Thoracic aorta (tissue), 2 donors: ENCODE data around the gene SNTG2. TPM values are rescaled to one million over a fixed set of nuclear protein-coding genes. Genes with fewer than 3 reads are reported as not detected.

Source experiments
- ATAC-seq: fragments of 150-250 bp; one replicate; pipeline ENCODE4 v1.8.0; 2017; ENCODE audit warnings: low read depth; ENCODE audit not compliant: insufficient number of reproducible peaks, low FRiP score
- DNase-seq: peaks from one replicate; pipeline ENCODE4 v3.0.0-alpha.2; 2020; ENCODE audit warnings: low spot score
- H3K27ac ChIP-seq, 2 donors: fragments of 200-600 bp; sonication (generic); 1 replicate in 1 of 2; 2 replicates in 1 of 2; pipeline ENCODE4 v1.5.1; 2016; ENCODE audit warnings: mild to moderate bottlenecking in 2 of 2, moderate library complexity in 2 of 2
- H3K27me3 ChIP-seq: fragments of 200-600 bp; sonication (generic); replicated peaks from 2 replicates; pipeline ENCODE4 v1.6.0; 2016; ENCODE audit warnings: mild to moderate bottlenecking; ENCODE audit not compliant: insufficient read depth
- H3K36me3 ChIP-seq: fragments of 200-600 bp; sonication (generic); one replicate; pipeline ENCODE4 v1.5.1; 2016
- H3K4me1 ChIP-seq, 2 donors: fragments of 200-600 bp; sonication (generic); 1 replicate in 1 of 2; 2 replicates in 1 of 2; pipeline versions ENCODE4 v1.5.1 to v1.6.0; 2016; ENCODE audit warnings: low read depth in 2 of 2, mild to moderate bottlenecking in 1 of 2; ENCODE audit not compliant: control insufficient read depth in 1 of 2
- H3K4me3 ChIP-seq: fragments of 200-600 bp; sonication (generic); 2 replicates; pipeline ENCODE4 v1.5.1; 2016; ENCODE audit warnings: mild to moderate bottlenecking
- H3K9me3 ChIP-seq: fragments of 200-600 bp; sonication (generic); 2 replicates; pipeline ENCODE4 v1.5.1; 2016
- total RNA-seq, 2 donors: library from RNA; depleted of rRNA; stranded (reverse); fragments of >200 nt; gene quantifications; one replicate each; pipeline versions ENCODE4 v1.1.0 to v1.2.3, GENCODE V29; 2016
- TF ChIP-seq, protein P1 (sequence below): fragments of 200-600 bp; sonication (generic); IDR thresholded peaks from one replicate; pipeline ENCODE4 v1.5.1; 2019; ENCODE audit warnings: antibody characterized with exemption

The SNTG2 gene
- total RNA-seq, 2 donors from 2014 or later: 8.9 to 18.6 TPM

DNA sequence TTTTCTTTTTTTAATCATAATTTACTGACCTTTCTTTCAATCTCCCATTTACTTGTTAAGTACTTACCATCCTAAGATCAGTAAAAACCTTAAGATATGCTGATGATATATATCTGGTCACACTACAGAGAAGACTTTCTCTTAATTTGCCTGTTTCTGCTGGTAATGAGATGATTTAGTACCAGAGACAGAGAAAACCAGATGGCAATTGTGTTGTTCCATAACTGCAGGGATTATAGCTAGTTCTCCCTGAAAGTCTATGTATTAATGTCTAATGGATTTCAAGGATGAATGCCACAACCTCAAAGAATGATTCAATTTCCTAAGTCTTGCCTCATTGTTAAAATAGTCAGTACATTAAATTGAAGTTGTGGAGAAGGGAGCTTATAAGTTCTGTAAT, 40.3 kb downstream of the SNTG2 start:
- DNase-seq (no peak), ATAC-seq (no peak)
- TF ChIP-seq, protein P1, sequence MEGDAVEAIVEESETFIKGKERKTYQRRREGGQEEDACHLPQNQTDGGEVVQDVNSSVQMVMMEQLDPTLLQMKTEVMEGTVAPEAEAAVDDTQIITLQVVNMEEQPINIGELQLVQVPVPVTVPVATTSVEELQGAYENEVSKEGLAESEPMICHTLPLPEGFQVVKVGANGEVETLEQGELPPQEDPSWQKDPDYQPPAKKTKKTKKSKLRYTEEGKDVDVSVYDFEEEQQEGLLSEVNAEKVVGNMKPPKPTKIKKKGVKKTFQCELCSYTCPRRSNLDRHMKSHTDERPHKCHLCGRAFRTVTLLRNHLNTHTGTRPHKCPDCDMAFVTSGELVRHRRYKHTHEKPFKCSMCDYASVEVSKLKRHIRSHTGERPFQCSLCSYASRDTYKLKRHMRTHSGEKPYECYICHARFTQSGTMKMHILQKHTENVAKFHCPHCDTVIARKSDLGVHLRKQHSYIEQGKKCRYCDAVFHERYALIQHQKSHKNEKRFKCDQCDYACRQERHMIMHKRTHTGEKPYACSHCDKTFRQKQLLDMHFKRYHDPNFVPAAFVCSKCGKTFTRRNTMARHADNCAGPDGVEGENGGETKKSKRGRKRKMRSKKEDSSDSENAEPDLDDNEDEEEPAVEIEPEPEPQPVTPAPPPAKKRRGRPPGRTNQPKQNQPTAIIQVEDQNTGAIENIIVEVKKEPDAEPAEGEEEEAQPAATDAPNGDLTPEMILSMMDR: no peak
- Histone ChIP-seq H3K4me3 (no peak overlapping the region), H3K27me3 (no peaks in the 10 kb centered on the region), H3K4me1 (no peaks in the 10 kb centered on the region), H3K9me3 (no peaks in the 10 kb centered on the region), H3K27ac (no peak overlapping the region), H3K36me3 (no peaks in the 10 kb centered on the region)

DNA sequence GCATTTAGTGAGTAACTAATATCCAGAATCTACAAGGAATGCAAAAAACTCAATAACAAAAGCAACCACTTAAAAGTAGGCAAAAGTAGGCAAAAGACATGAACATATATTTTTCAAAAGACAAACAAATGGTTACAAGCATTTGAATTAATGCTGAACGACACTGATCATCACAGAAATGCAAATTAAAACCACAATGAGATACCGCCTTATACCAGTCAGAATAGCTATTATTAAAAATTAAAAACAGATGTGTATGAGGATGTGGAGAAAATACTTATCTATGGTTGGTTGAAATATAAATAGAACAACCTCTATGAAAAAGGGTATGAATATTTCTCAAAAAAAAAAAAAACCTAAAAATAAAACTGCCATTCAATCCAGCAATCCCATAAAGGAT, 51.7 kb downstream of the SNTG2 start:
- no peak overlapping the region for H3K27ac ChIP-seq
- TF ChIP-seq, protein P1: no peak
- no peak for ATAC-seq

DNA sequence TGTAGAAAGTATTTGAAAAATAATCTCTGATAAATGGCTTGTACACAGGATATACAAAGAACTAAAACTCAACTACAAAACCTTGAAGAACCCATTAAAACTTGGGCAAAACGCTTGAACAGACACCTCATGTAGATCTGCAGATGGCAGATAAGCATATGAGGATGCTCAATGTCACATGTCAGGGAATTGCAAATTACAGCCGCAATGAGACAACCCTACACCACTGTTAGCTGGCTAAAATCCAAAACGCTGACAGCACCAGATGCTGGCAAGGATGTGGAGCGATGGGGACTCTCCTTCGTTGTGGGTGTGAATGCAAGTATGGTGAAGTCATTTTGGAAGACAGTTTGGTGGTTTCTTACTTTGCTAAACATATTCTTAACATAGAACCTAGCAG, 53.7 kb downstream of the SNTG2 start:
- ATAC-seq (no peak), DNase-seq (no peak)
- Histone ChIP-seq H3K9me3 (no peaks in the 10 kb centered on the region), H3K4me3 (no peak overlapping the region), H3K4me1 (no peaks in the 10 kb centered on the region), H3K36me3 (no peaks in the 10 kb centered on the region), H3K27ac (no peak overlapping the region), H3K27me3 (no peaks in the 10 kb centered on the region)
- TF ChIP-seq, protein P1: no peak

More for the DNA sequence above, 51.7 kb downstream of the SNTG2 start:
- Histone ChIP-seq H3K4me3 (no peak overlapping the region), H3K4me1 (no peaks in the 10 kb centered on the region), H3K27me3 (no peaks in the 10 kb centered on the region), H3K36me3 (no peaks in the 10 kb centered on the region), H3K9me3 (no peaks in the 10 kb centered on the region)
- no peak for DNase-seq

DNA sequence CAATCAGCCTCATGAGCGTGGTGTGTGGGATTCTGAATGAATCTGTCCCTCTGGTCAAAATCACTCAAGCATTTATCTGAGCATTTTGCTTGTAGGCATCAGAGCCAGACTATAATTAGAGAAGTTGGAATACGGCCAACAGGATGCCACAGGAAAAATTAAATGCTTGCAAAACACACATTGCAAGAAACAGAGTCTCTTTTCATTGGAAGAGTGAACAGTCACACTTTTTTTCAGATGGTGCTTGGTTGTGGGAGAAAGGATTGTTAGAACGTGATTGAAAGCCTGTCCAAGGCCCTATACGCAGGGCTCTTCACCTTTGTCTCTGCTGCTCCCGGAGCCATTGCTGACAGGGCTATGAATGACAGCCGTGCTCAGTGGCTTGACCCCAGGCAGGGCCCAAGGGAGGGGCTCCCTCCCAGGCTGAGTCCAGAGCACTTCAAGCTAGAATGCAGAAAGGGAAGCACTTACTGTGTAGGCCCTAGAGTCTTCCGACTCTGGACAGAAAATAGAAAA, 59.8 kb downstream of the SNTG2 start:
- Histone ChIP-seq H3K27ac (no peak overlapping the region), H3K27me3 (no peaks in the 10 kb centered on the region), H3K36me3 (no peaks in the 10 kb centered on the region), H3K9me3 (no peaks in the 10 kb centered on the region), H3K4me1 (no peaks in the 10 kb centered on the region), H3K4me3 (no peak overlapping the region)
- TF ChIP-seq, protein P1: no peak
- DNase-seq (no peak), ATAC-seq (no peak)

DNA sequence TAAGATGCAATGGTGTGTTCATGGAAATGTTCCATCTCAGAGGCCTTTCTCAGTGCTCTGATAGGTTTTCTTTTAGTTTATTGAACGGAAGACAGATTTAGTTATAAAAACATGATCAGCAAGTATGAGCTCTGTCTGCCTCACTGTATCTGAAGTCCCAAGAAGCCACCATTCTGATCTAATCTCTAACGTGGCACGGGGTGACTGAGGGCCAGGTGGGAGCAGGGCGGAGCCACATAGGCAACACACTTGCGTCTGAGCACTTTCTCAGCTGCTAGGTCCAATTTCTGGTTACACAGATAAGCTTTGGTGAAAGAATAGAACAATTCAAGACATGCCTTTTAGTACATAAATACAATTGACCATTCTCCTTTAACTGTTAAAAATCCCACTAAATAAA, 60.4 kb downstream of the SNTG2 start:
- Histone ChIP-seq H3K4me3 (no peak overlapping the region), H3K27ac (no peak overlapping the region), H3K4me1 (no peaks in the 10 kb centered on the region), H3K36me3 (no peaks in the 10 kb centered on the region), H3K9me3 (no peaks in the 10 kb centered on the region), H3K27me3 (no peaks in the 10 kb centered on the region)
- no peak for DNase-seq
- TF ChIP-seq, protein P1: no peak
- ATAC-seq: no peak
